ENCODE measurements around the gene STIM1.

GRCh38 chr11:3947061-3947460 lies 91.6 kb downstream of the STIM1 start:
- TF ChIP-seq POLR2A (IDR thresholded peaks at IDR 0.05; ENCODE audit: low read depth, low read length) (no peak), TAF1 (IDR thresholded peaks at IDR 0.05; ENCODE audit: borderline replicate concordance, low read depth, low read length) (no peak), POLR2AphosphoS5 (IDR thresholded peaks at IDR 0.05; ENCODE audit: low read depth, low read length) (no peak)

All from GM12892 (cell line).